DMS53 treated with DMSO at 0.1 percent for 48 hours (cell line): Measurements from ENCODE around the gene PLAC9.
"Not testable (repeated sequence)": the region's sequence is repeated elsewhere in the genome, so short reads cannot be mapped to it uniquely, and the experiment has no call there.

Experiments used
- DNase-seq: peaks from one replicate; lab custom pipeline; 2025; ENCODE audit not compliant: unreplicated experiment; lab: John Stamatoyannopoulos, UW

The PLAC9 gene, protein sequence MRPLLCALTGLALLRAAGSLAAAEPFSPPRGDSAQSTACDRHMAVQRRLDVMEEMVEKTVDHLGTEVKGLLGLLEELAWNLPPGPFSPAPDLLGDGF

DNA sequence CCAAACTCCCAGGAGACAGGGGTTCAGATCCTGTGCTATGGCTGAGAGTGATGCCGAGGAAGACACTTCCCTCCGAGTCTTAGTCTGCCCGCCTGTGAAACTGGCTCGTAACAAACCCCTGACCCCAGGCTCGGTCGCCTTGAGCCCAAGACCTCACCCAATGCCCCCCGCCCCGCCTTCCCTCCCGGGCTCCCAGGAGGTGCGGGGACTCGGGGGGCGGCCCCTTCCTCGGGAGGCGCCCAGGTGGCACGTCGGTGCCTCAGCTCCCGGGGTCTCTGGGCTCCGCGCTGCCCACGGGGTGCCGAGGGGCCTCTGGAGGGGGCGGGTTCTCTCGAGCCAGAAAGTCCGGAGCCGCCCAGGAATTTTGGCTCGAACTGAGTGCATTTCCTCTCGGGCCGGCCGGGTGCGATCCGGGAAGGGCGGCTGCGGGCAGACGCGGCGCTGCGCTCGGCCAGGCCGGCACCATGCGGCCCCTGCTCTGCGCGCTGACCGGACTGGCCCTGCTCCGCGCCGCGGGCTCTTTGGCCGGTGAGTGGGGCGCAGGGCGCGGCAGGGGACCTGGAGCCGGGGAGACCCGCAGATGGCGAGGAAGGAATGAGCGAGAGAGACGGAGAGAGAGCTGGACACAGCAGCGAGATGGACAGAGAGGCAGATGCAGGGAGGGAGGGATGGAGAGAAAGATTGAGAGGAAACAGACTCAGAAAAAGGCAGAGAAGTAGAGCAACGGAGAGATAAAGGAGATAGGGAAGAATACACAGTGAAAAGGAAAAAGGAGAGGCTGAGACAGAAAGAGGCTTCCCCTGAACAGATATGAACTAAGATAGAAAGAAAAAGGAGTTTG, at the start of gene PLAC9:
PLAC9 (plus strand) TSS at position 432 of the 841 bp plus-strand sequence; CDS start at position 465, 33 bp downstream.
- no peak for DNase-seq

DNA sequence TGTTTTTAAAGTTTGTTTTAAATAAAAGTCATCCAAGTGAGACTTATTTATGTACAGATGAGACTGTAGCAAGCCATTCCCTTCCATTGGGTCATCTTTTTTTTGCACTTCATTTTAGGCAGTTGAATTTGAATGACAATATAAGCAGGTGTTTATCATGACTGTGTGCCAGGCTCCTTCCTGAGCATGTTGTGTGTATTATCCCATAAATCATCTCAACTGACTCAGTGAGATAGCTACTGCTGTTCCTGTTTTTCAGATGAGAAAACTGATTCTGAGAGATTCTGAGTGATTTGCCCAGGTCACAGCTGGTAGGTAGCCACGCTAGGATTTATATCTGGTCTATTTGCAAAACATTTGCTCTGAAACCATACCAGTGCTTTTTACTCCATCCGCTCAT, 42.4 kb upstream of the PLAC9 start:
- DNase-seq = no peak

DNA sequence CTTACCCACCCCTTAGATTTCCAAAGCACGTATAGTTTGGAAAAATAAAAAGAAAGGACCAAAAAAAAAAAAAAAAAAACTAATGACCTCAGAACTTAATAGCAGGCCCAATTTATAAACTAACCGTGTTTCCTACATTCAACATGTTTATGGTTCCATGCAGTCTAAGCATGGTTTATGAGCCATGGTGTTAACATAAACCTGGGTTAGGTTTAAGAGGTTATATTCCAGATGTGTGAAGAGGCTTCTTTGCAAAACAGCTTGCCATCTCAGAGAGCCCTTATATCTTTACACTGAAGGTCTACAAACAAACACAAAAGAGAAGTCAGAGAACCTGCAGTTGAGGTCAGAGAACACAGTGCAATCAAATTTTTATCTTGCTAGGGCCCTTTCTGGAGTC, 38.3 kb upstream of the PLAC9 start:
- DNase-seq = no peak

DNA sequence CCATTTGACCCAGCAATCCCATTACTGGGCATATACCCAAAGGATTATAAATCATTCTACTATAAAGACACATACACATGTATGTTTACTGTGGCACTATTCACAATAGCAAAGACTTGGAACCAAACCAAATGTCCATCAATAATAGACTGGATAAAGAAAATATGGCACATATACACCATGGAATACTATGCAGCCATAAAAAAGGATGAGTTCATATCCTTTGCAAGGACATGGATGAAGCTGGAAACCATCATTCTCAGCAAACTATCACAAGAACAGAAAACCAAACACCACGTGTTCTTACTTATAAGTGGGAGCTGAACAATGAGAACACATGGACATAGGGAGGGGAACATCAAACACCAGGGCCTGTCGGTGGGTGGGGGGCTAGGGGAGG, 34.3 kb upstream of the PLAC9 start:
- not testable (repeated sequence) for DNase-seq

DNA sequence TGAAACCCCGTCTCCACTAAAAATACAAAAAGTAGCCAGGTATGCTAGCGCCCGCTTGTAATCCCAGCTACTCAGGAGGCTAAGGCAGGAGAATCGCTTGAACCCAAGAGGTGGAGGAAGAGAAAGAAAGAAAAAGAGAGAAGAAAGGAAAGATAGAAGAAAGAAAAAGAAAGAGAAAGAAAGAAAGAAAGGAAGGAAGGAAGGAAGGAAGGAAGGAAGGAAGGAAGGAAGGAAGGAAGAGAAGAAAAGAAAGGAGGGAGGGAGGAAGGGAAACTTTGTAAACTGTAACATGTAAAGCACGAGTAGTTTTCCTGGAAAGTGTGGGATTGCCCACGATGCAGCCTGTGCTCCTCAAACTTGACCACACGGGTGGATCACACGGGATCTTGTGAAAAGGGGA, 33.2 kb upstream of the PLAC9 start:
- DNase-seq = not testable (repeated sequence)

DNA sequence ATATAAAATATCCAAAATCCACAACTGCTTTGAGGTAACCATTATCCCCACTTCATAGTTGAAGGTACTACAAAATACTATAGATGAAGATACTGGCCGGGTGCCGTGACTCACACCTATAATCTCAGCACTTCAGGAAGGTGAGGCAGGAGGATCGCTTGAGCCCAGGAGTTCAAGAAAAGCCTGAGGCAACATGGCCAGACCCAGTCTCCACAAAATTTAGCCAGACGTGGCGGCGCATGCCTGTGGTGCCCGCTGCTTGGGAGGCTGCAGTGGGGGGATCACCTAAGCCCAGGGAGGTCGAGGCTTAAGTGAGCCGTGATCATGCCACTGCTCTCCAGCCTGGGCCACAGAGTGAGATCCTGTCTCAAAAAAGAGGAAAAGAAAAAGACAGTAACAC, 32.4 kb upstream of the PLAC9 start:
- DNase-seq = no peak

DNA sequence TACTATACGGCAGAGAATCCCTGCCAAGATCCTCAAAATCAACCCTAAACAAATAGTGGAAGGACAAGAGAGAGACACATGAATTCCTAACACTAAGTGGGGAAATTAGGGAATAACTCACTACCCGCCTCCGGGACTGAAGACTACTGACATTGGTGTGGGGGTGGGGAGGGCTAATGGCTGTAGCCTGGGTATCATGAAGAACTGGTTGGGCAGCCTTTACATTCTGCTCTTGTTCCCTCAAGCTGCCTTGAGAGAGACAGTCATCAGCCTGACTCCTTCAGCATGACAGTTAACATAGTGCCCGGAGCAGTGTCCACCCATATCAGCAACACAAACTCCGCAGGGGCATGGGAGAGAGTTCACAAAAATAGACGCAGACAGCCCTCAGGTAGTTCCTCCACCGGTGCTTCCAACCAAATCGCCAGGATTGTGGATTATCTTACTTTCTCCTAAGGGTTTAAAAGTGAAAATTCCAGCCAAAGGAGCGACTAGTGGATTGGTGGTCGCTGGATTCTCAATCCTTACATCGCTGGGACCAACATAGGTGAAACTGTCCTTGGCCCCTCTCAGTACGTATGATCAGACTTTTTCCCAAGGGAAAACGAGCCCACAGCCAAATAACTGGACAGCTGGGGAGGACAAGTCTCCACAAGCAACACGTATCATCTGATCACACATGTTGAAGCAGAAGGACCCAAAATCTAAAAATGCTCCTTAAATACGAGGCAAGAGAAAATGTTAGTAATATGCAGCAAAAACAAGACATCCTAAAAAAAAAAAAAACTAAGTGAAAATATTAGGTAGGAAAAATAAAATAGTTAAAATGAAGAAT, 31.5 kb upstream of the PLAC9 start:
- DNase-seq = peak; percentile 50

DNA sequence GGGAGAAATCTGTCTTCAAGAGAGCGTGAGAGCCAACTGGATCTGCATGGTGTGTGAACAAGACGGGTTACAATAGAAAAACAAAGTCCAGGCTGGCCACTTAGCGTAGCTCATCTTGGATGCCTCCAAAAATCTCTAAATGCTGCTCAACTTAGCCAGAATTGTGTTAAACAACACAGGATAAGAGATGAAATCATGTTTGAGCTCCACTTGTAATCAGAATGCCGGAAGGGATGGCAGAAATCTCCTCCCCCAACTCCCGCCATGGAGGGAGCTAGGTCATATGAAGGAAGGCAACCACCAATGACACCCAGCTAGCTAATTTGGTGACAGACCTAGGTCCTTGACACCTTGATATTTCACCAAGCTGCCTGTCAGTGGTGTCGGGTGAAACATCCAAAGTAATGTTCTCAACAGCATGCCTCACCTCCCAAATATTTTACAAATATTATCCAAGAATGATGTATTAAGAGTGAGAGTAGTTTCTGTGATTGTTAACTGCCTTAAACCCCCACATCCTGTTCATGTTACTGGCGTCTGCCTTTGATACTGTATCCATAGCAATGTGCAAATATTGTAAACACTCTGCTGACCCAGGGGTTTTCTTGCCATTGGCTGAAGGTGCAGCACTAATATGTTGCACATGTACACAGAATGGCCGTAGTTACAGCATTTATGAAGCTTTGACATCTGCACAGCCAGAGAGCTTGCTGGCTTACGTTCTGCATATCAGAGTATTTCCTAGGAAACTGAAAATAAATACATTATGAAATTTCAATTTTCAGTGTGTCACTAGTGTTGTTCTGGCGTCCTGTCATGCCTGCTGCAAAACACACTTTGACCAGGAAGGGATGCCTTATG, 28.2 kb upstream of the PLAC9 start:
- DNase-seq = no peak

DNA sequence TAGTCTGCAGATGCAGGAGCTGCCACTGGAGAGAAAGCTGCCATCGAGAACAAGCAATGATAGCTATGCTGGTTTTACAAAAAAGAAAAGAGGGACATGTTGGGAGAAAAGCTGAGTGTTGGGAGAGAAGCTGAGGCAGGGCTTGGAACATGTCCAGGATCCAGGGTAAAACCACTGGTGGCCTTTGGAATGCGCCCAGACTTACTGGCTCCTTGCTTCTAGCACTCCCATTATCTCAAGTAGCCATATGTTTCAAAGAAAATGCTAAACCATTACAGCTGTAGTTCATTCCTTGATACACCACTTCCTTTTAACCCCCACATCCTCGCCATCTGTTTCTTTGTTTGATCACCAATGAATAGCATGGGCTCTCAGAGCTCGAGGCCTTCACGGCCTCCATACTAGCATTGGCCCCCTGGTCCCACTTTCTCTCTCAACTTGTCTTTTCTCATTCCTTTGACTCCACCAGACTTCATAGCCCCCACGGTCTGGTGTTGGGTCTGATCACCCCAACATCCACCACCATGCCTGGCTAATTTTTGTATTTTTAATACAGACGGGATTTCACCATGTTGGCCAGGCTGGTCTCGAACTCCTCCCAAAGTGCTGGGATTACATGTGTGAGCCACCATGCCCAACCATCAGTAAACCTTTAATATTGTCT, 23.8 kb upstream of the PLAC9 start:
- DNase-seq = no peak

DNA sequence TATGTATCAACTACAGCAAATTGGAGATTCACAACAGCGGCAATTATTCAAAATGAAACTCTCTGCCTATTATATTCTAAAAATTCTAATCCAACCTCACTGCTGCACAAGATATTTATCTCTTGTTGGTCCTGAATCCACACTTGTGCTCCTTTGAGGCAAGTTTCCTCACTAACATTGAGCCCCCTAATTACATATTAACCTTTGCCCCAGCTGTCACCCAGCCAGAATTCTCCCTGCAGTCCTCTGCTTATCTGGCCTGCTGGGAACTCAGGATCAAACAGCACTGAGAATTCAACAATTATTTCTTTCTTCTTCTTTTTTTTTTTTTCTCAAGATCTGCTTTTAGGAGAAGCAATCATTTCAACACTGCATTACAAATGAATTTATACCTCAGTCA, 21.5 kb upstream of the PLAC9 start:
- no peak for DNase-seq

DNA sequence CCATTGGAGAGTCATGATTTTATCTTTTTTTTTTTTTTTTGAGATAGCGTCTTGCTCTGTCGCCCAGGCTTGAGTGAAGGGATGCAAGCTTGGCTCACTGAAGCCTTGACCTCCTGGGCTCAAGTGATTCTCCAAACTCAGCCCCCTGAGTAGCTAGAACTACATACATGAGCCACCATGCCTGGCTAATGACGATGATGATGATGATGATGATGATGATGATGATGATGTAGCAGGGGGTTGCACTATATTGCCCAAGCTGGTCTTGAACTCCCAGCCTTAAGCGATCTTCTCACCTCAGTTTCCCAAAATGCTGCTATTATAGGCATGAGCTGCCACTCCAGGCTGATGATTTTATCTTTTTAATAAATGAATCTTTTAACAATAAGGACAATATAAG, 13.9 kb upstream of the PLAC9 start:
- DNase-seq = no peak

DNA sequence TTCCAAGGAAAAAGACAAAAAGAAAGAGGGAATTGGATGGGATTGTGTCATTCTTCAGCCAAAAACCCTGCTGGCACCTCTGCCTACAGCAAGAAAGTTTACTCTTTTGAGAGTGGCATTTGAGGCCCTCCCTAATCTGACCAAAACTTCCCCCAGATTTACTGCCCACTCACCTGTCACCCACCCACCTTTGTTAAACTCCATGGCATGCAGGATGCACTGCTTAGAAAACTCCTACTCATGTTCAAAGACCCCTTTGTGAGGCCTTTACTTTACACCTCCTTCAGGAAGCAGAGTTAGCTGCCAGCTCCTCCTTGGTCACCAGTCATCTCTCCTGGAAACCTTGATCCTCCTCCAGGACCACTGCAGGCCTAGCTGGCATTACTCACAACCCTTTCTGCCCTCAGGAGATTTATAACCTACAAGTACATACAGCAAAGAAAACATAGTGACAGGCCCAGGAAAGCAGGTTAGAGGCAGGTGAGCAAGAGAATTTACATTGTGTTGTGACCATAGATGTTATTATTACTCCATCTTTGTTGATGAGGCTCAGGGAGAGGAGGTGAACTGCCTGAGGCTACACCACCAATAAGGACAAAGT, 10.3 kb upstream of the PLAC9 start:
- DNase-seq = no peak

DNA sequence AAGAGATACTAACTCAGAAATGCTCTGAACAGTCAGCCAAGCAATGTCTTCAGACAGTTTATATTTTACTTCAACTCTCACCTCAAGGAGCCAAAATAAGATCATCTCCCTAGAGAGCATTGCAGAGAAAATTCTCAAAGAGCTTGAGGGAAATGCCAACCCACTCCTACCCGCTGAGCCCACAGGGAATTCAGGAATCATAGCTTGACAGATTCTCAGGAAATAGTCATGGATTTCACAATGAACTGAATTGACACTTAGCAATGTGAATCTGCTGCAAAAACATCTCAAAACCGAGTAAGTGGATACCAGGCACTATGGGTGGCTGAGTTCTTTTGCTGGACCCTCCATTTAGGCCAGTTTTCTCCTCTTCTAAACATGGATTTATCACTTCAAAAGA, 9.8 kb upstream of the PLAC9 start:
- DNase-seq = no peak

DNA sequence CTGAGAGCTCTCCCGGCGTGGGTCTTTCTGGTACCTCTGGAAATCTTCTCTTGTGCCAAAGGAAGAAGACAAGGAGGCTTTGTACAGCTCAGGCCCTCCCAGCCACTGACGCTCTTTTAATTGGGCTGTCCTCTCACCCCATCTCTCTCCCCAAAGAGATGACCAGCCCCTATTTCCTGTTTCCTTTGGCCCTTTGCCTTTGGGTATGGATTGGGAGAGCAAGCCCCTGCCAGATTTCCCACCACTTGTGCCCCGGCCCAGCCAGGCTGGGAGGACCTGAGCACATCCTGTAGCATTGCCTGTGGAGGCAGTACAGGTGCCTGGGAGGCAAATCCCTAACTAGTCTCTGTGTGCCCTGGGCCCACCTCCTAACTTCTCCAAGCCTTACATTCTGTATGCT, 5.7 kb upstream of the PLAC9 start:
- DNase-seq = no peak

DNA sequence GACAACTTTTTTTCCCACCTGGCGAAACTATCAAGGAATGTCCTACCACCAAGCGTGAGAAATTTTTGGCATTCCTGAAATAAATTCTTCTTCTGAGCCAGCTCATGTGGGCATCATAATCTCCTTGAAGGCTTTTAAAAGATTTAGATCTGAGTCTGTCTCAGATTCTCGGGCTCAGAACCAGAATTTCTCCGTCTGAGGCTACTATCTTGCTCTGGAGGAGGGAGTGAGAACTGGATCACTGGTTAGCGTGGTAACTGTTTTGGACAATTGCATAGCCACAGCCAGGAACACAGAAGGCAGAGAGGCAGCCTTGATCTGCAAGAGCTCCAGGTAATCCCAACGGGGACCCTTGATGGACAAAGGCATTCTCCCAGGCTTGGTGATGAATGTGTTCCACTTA, 1.0 kb upstream of the PLAC9 start:
- no peak for DNase-seq

DNA sequence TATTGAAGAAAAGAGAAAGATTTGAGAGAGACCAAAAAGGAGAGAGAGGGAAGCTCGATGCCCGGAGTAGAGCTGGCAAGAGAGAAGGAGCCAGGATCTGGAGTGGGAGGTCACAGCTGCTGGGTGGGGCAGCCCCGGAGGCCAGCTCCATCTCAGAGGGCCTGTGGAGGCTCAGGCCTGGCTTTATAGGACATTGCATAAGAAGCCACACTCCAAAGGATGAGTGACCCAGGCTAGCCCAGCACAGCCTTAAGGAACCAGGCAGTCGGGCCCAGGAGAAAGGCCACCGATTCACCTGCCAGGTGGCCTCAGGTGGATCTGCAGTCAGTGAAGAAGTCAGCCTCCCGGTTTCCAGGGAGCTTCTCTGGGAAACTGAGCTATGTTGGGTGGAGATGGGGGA, 676 bp downstream of the PLAC9 start:
- no peak for DNase-seq

DNA sequence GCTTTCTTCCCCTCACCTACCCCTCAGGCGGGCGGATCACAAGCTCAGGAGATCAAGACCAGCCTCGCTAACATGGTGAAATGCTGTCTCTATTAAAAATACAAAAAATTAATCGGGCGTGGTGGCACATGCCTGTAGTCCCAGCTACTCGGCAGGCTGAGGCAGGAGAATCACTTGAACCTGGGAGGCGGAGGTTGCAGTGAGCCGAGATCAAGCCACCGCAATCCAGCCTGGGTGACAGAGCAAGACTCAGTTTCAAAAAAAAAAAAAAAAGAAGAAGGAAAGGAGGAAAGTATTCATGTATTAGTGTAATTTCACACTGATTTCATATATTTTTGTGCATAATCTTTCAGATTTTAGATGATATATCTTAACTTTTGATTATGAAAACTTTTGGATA, 1.2 kb downstream of the PLAC9 start:
- DNase-seq = not testable (repeated sequence)

DNA sequence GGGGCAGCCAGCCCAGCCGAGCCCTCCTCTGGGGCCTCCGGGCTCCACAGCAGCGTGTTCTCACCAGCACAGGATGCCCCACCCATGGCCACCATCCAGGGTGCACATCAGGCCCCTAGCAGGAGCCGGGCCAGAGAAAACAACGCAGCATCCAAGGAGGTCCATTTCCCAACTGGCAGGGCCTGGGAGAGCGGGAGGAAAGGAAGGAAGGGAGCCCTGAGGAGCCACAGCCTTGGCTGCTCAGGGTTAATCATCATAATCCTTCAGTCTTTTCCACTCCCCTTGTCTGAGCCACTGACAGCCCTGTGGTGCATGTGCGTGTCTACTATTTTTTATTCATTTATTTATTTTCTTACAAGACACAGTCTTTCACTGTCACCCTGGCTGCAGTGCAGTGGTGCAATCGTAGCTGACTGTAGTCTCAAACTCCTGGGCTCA, 3.6 kb downstream of the PLAC9 start:
- no peak for DNase-seq

DNA sequence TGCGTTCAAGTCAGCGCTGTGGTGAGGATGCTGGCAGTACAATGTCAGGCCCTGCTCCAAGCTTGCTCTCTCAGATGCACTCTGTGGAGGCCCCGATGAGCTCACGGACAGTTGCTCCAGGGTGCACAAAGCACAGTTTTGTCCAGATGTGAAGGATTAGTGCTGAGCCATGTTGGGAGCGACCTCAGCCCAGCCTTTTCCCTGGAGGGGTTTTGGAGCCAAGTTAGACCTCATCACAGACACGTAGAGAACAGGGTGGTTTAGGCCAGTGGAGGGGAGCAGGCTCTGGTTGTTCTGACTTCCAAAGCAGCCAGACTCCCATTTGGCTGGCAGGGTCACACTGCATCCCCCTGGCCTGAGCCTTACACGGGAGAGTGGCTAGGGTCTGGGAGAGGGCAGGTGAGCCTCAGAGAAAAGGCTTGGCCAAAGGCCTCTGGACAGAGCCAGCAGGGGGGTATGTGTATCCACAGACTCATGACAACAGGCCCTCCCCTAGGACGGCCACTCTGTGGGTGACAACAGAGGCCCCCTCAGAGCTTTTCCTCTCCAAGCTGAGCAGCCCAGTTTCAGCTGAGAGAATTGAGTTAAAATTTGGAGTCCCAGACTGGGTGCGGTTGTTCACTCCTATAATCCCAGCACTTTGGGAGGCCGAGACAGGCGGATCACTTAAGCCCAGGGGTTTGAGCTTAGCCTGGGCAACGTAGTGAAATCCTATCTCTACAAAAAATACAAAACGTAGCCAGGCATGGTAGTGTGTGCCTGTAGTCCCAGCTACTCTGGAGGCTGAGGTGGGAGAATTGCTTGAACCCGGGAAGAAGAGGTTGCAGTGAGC, 4.7 kb downstream of the PLAC9 start:
- DNase-seq = no peak
